ENCODE data around the gene FBF1.
"Not testable (repeated sequence)": the region's sequence is repeated elsewhere in the genome, so short reads cannot be mapped to it uniquely, and the experiment has no call there.

FBF1 gene

DNA sequence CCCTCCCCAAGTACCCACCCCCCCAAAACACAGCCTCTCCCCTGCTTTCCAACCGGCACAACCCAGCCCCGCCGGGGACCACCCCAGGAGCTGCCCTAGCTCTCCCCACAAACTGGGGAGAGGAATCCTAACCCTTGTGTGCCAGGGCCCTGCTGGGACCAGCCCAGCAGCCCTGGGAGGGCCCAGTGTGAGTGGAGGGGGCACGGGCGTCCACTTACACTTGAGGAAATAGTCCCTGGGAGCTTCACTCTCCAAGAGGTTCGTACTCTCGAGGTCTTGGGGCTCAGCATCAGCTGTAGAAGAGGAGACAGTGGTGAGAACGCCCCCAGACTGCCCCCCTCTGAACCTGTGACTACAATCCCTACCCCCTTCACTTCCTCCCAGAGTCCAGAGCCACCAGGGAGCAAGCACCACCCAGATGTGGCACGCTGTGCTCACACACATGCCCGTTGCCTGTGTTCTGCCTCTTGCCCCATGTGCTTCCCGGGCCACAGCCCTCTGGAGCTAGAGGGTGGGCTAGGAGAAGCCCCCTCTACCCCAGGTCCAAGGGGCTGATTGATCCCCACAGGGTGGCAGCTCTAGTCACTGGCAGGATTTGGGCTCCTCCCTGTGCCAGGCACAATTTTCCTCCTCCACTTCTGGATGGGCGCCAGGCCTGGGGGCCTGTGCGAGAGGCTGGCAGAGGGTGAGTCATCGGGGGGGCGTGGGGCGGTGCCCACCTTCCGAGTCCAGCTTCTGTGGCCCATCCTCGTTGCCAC is 65.5 kb downstream of the FBF1 start:
- DNase-seq (ENCODE audit: extremely low read depth, low read depth): no peak
- TF ChIP-seq, protein P1, sequence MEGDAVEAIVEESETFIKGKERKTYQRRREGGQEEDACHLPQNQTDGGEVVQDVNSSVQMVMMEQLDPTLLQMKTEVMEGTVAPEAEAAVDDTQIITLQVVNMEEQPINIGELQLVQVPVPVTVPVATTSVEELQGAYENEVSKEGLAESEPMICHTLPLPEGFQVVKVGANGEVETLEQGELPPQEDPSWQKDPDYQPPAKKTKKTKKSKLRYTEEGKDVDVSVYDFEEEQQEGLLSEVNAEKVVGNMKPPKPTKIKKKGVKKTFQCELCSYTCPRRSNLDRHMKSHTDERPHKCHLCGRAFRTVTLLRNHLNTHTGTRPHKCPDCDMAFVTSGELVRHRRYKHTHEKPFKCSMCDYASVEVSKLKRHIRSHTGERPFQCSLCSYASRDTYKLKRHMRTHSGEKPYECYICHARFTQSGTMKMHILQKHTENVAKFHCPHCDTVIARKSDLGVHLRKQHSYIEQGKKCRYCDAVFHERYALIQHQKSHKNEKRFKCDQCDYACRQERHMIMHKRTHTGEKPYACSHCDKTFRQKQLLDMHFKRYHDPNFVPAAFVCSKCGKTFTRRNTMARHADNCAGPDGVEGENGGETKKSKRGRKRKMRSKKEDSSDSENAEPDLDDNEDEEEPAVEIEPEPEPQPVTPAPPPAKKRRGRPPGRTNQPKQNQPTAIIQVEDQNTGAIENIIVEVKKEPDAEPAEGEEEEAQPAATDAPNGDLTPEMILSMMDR (IDR thresholded peaks at IDR 0.05; ENCODE audit: low read depth, low read length): no peak

DNA sequence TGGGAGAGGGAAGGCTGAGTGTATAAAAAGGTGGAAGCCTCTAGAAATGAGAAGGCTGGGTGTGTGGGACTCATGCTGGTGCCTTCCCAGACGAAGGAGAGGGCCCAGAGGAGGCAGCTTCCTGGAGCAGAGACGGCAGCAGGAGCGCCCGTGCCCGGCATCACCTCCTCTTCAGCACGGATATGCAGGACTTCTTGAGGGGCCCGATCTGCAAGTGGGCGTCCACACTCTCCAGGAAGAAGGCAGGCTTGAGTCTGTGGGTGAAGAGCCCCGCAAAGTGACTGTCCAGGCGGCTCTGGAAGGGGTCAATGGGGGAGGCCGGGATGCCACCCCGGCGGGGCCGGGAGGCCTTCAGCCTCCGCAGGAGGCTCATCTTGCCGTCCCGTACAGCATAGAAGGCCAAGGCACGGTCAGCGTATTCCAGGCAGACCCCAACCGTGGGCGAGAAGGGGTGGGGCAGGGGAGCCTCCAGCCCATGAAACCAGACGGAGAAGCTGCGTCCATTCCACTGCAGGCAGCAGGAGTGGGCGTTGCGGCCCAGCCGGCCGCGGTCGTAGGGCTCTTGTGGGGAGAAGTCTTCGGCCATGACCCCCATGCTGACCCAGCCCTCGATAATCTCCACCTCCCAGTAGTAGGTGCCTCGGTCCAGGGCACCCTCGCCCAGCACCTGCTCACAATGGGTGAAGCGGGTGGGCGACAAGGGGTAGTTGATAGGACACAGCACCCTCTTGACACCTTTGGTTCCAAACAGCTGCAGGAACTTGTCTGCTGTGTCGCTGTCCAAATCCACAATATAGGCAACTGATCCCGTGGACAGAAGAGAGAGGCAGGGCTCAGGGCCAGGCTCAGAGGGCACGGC is 66.3 kb downstream of the FBF1 start:
- TF ChIP-seq, protein P1 (IDR thresholded peaks at IDR 0.05; ENCODE audit: low read depth, low read length): no peak
- DNase-seq (ENCODE audit: extremely low read depth, low read depth): no peak

DNA sequence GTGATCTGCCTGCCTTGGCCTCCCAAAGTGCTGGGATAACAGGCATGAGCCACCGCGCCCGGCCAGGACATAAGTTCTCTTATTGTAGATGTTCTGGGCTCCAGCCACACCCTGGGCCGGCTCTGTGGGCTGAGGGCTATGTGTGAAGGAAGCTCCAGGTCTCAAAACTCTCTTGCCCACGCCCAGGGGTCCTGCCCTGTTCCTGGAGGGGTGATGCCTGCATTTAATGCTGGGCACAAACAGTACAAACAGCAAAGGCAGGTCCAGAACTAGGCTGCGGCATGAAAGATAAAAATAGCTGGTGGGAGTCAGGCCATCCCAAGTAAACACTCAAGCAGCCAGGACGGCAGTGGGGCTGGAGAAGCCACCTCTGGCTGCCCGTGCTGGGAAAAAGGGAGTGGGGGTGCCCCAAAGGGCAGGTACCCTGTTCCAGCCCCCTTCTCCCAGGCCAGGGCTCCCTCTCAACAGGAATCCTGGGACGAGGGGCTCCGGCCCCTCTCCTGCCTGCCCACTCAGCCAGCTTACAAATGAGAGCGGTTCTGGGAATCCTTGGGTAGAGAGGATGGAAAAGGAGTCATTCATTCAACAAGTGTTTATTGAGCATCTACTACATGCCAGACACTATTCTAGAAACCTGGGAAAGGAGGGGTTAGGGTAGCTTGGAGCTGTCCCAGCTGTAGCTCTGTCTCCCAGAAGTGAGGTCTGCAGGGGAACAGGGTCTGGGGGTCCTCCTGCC is 67.1 kb downstream of the FBF1 start:
- TF ChIP-seq, protein P1 (IDR thresholded peaks at IDR 0.05; ENCODE audit: low read depth, low read length): no peak

DNA sequence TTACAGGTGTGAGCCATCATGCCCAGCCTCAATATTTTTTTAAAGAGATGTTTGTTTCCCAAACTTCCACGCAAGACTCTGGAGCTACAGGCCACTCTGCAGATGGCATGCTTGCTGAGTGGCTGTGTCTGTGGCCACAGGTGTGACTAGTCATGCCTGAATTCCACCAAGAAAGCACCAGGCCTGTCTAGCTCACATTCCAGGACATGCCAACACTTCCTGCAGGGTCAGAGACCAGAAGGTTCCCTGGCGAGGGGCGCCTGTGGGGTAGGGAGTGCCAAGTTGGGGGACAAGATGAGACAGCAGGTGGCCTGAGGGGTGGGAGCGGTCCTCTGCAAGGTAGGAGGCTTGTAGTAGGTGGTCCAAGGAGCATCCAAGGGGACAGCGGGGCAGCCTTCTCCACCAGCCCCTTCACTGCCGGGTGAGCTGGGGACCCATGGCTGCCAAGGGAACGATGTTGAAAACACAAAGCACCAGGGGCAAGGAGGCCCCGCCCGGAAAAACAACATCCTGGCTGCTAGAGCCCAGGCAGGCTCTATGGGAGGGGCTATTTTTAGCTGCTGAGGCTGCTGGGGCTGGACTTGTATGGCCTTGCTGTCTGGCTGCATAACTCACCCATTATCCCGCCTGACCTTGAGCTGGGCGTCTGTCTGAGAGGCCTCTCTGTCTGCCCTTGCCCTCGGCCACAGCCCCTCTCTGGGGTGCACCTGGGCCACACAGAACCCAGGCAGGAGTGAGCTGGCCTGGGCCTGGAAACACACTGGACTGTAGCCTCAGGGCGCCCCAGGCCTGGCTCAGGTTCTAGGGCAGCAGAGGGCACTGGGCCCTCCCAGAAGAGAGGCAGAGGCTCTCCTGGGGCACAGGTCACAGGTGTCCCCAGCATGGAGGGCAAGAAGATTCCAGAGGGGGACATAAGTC is 68.1 kb downstream of the FBF1 start:
- DNase-seq (ENCODE audit: extremely low read depth, low read depth): peak; percentile 59
- TF ChIP-seq, protein P1 (IDR thresholded peaks at IDR 0.05; ENCODE audit: low read depth, low read length): no peak

More for the DNA sequence above, 67.1 kb downstream of the FBF1 start:
- DNase-seq (ENCODE audit: extremely low read depth, low read depth): no peak

DNA sequence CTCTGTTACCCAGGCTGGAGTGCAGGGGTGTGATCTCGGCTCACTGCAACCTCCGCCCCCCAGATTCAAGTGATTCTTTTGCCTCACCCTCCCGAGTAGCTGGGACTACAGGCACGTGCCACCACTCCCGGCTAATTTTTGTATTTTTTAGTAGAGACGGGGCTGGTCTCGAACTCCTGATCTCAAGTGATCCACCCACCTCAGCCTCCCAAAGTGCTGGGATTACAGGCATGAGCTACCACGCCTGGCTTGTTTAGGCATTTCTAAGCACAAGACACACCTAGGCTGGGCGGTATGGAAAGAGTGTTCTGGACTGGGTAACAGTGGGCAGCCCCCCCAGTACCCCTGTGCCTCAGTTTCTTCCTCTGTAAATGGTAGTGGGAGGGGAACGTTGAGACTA is 70.6 kb downstream of the FBF1 start:
- not testable (repeated sequence) for DNase-seq (ENCODE audit: extremely low read depth, low read depth)

DNA sequence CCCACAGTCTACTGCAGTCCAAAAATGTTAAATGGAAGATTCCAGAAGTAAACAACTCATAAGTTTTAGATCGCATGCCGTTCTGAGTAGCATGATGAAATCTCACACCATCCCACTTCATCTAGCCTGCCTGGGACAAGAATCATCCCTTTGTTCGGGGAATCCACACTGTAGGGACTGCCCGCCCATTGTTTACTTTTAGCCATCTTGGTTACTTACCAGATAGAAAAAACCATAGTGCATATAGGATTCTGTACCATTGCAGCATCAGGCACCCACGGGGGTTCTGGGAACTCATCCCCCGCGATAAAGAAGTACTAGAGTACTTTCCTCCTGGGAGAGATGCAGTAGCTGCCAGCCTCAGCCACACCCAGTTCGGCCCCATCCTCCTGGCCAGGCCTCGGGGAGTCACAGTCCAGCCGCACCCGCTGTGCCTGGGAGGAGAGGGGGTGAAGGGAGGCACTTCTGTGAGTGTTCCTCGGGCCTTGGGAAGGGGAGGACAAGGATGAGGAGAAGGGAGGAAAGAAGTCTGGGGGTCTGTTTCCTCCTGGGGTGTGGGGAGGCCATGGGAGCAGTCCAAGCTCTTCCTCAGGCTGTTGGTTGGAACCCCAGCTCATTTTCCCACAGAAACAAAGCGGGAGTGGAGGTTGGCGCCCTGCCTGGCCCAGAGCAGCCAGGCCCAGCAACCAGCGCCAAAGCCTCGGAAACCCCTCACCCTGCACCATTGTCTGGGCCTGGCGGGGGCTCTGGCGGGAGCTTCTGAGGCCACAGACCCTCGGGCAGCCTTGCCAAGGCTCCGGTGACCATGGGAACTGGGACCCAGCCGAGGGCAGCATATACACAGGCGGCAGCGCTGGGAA is 71.3 kb downstream of the FBF1 start:
- TF ChIP-seq, protein P1 (IDR thresholded peaks at IDR 0.05; ENCODE audit: low read depth, low read length): no peak
- DNase-seq (ENCODE audit: extremely low read depth, low read depth): no peak

DNA sequence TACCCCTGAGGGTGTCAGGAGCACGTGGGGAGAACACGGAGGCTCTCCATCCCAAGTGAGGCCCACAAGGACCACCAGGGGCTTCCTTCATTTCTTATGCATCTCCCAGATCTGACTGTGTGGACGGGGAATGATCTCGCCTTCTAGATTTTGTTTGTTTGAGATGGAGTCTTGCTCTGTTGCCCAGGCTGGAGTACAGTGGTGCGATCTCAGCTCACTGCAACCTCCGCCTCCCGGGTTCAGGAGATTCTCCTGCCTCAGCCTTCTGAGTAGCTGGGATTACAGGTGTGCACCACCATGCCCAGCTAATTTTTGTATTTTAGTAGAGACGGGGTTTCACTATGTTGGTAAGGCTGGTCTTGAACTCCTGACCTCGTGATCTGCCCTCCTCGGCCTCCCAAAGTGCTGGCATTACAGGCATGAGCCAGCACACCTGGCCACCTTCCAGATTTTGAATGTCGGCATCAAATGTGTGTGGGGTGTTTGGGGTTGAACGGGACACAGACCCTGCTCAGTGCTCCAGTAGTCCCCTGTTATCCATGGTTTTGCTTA is 72.0 kb downstream of the FBF1 start:
- not testable (repeated sequence) for DNase-seq (ENCODE audit: extremely low read depth, low read depth)

DNA sequence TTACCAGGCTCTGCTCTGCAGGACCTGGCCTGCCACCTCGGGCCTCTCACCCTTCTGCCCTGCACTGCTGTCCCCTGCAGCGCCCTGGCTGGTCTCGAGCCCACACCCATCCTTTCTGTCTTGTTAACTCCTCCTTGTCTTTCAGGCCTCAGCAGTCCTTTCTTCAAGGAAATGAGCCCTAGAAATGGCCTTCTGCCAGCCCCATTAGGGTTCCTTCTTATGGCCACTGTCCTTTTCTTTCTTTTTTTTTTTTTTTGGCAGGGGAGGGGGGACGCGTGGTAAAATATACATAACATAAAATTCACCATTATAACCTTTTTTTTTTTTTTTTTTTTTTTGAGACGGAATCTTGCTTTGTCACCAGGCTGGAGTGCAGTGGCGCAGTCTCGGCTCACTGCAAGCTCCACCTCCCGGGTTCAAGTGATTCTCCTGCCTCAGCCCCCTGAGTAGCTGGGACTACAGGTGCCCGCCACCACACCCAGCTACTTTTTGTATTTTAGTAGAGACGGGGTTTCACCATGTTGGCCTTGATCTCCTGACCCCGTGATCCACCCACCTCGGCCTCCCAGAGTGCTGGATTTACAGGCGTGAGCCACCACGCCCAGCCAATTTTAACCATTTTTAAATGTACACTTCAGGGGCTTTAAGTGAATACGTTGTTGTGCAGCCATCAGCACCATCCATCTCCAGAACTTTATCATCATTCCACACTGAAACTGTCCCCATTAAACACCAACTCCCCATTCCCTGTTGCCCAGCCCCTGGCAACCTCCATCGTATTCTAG is 75.2 kb downstream of the FBF1 start:
- not testable (repeated sequence) for DNase-seq (ENCODE audit: extremely low read depth, low read depth)

DNA sequence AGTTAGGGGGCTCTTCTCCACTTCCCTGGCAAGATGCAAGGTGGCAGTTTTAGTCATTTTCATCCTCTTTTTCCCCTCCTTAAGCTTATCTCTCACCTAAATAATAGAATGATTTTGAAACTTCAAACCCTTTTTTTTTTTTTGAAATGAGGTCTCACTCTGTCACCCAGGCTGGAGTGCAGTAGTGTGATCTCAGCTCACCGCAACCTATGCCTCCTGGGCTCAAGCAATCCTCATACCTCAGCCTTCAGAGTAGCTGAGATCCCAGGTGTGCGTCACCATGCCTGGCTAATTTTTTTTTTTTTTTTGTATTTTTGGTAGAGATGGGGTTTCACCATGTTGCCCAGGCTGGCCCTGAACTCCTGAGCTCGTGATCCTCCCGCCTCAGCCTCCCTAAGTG is 76.0 kb downstream of the FBF1 start:
- DNase-seq (ENCODE audit: extremely low read depth, low read depth): not testable (repeated sequence)

Data from AG09319 (cell line).